GM12878 (cell line): ENCODE data around the gene DNAI7. TPM values are rescaled to one million over a fixed set of nuclear protein-coding genes. Genes with fewer than 3 reads are reported as not detected.

Source experiments
- ATAC-seq: fragments of 200-7000 bp; cut with Tn5 transposase; 3 replicates; pipeline ENCODE4 v1.9.1; 2020; ENCODE audit warnings: mild to moderate bottlenecking, moderate library complexity
- BruUV-seq: library from RNA; stranded (reverse); fragments of 400-500 nt; replicated peaks from 2 replicates; lab custom pipeline; 2021; lab: Mats Ljungman, UMichigan
- CTCF ChIA-PET: fragments of 300-600 bp; sonication (Branson Sonifier 250); formaldehyde crosslinking; extraction: SDS; loops from one replicate; lab custom pipeline; 2021; ENCODE audit warnings: inconsistent platforms; lab: Yijun Ruan, JAX
- POLR2A ChIA-PET: fragments of 350-600 bp; formaldehyde crosslinking; extraction: SDS; loops from one replicate; lab custom pipeline; 2021; ENCODE audit warnings: inconsistent platforms; lab: Charles Lee
- RAD21 ChIA-PET: fragments of 300-600 bp; sonication (Branson Sonifier 250); formaldehyde crosslinking; loops from one replicate; lab custom pipeline; 2023; ENCODE audit warnings: antibody characterized with exemption; ENCODE audit not compliant: unreplicated experiment; lab: Charles Lee
- SMC1A ChIA-PET: fragments of 300-600 bp; sonication (Branson Sonifier 250); formaldehyde crosslinking; loops from one replicate; lab custom pipeline; 2023; ENCODE audit not compliant: unreplicated experiment, uncharacterized antibody; lab: Charles Lee
- DNase-seq: peaks from one replicate; pipeline ENCODE4 v3.0.0-alpha.2; 2011; ENCODE audit warnings: low read depth, low spot score
- FAIRE-seq: peaks from 3 replicates; lab custom pipeline; 2011; peaks lifted over from hg19 to GRCh38; lab: Jason Lieb, UNC
- H2AFZ ChIP-seq: 2 replicates; pipeline ENCODE4 v1.6.0; 2011; ENCODE audit warnings: low read depth, low read length, control low read depth; ENCODE audit not compliant: control insufficient read depth
- H3K27ac ChIP-seq: 2 replicates; pipeline ENCODE4 v1.5.1; 2011; ENCODE audit warnings: control low read depth; ENCODE audit not compliant: control insufficient read depth, insufficient read depth
- H3K27me3 ChIP-seq, 2 experiments: replicated peaks in 1 of 2; 2 replicates each; pipeline versions ENCODE4 v1.6.0 to v1.6.1; 2011; ENCODE audit warnings: low read length in 1 of 2; ENCODE audit not compliant: control insufficient read depth in 2 of 2, insufficient read depth in 2 of 2
- H3K36me3 ChIP-seq, 2 experiments: 2 replicates each; pipeline ENCODE4 v1.5.1; 2011; ENCODE audit warnings: low read length in 1 of 2; ENCODE audit not compliant: control insufficient read depth in 2 of 2, insufficient read depth in 2 of 2
- H3K4me1 ChIP-seq: 2 replicates; pipeline ENCODE4 v1.6.1; 2011; ENCODE audit warnings: mild to moderate bottlenecking, low read length, moderate library complexity, mixed read lengths; ENCODE audit not compliant: control insufficient read depth, insufficient read depth
- H3K4me2 ChIP-seq: 2 replicates; pipeline ENCODE4 v1.6.0; 2011; ENCODE audit warnings: control low read depth; ENCODE audit not compliant: control insufficient read depth, insufficient read depth
- H3K4me3 ChIP-seq: fragments of 200-600 bp; sonication (generic); 2 replicates; pipeline ENCODE4 v1.5.1; 2016
- H3K79me2 ChIP-seq: 2 replicates; pipeline ENCODE4 v1.6.0; 2011; ENCODE audit warnings: low read length; ENCODE audit not compliant: control insufficient read depth, insufficient read depth
- H3K9ac ChIP-seq: 2 replicates; pipeline ENCODE4 v1.8.0; 2011; ENCODE audit warnings: low read length, control low read depth, mixed read lengths; ENCODE audit not compliant: control insufficient read depth, insufficient read depth
- H3K9me3 ChIP-seq: replicated peaks from 3 replicates; pipeline ENCODE4 v1.5.1; 2011; ENCODE audit warnings: mild to moderate bottlenecking, low read length; ENCODE audit not compliant: control insufficient read depth, insufficient read depth
- H4K20me1 ChIP-seq: 2 replicates; pipeline ENCODE4 v1.6.0; 2011; ENCODE audit not compliant: control insufficient read depth, insufficient read depth
- CHD1 ChIP-seq: IDR thresholded peaks from 2 replicates; pipeline ENCODE4 v1.6.1; 2012; ENCODE audit warnings: low read depth, low read length, improper control_type of control experiment
- E2F8 ChIP-seq: fragments of 450-650 bp; IDR thresholded peaks from 2 replicates; pipeline ENCODE4 v1.6.1; 2018; ENCODE audit warnings: mild to moderate bottlenecking, low read depth, moderate library complexity; ENCODE audit not compliant: partially characterized antibody
- E4F1 ChIP-seq: fragments of 450-650 bp; IDR thresholded peaks from 2 replicates; pipeline ENCODE4 v1.6.1; 2018; ENCODE audit warnings: borderline replicate concordance, mild to moderate bottlenecking; ENCODE audit not compliant: partially characterized antibody
- ELK1 ChIP-seq: IDR thresholded peaks from 2 replicates; pipeline ENCODE4 v1.6.1; 2012; ENCODE audit warnings: low read depth, low read length, improper control_type of control experiment
- ETV6 ChIP-seq, 2 experiments: fragments of 450-650 bp in 1 of 2; IDR thresholded peaks in 1 of 2; conservative IDR thresholded peaks in 1 of 2; 2 replicates each; pipeline ENCODE4 v1.6.1; 2014; ENCODE audit warnings: antibody characterized with exemption in 1 of 2, borderline replicate concordance in 1 of 2, low read depth in 1 of 2, mild to moderate bottlenecking in 1 of 2, moderate library complexity in 1 of 2
- FOXM1 ChIP-seq: IDR thresholded peaks from 2 replicates; pipeline ENCODE4 v1.6.1; 2012; ENCODE audit warnings: low read depth, mild to moderate bottlenecking, inconsistent platforms, low read length, moderate library complexity
- IKZF1 ChIP-seq: fragments of 450-650 bp; conservative IDR thresholded peaks from 2 replicates; pipeline ENCODE4 v1.6.1; 2017; ENCODE audit warnings: antibody characterized with exemption, mild to moderate bottlenecking
- IKZF2 ChIP-seq, 2 experiments: fragments of 450-650 bp; IDR thresholded peaks; 2 replicates each; pipeline ENCODE4 v1.6.1; 2017; ENCODE audit warnings: mild to moderate bottlenecking in 2 of 2, moderate library complexity in 2 of 2
- IRF4 ChIP-seq: IDR thresholded peaks from 2 replicates; pipeline ENCODE4 v1.6.1; 2011; ENCODE audit warnings: low read depth, low read length
- KAT2A ChIP-seq: conservative IDR thresholded peaks from 2 replicates; pipeline ENCODE4 v1.6.1; 2011; ENCODE audit warnings: low read depth, low read length; ENCODE audit not compliant: control insufficient read depth
- KDM1A ChIP-seq: fragments of 200-600 bp; sonication (generic); IDR thresholded peaks from 2 replicates; pipeline ENCODE4 v1.6.1; 2016; ENCODE audit warnings: borderline replicate concordance
- NFXL1 ChIP-seq: fragments of 450-650 bp; IDR thresholded peaks from 2 replicates; pipeline ENCODE4 v1.6.1; 2017; ENCODE audit warnings: antibody characterized with exemption, mild to moderate bottlenecking, borderline replicate concordance
- PAX5 ChIP-seq: IDR thresholded peaks from 2 replicates; pipeline ENCODE4 v1.6.1; 2011; ENCODE audit warnings: low read depth, low read length, borderline replicate concordance
- POLR2AphosphoS2 ChIP-seq: IDR thresholded peaks from 2 replicates; pipeline ENCODE4 v1.6.1; 2011; ENCODE audit warnings: low read depth, mild to moderate bottlenecking, low read length, improper control_type of control experiment, moderate library complexity
- SIX5 ChIP-seq: IDR thresholded peaks from 2 replicates; pipeline ENCODE4 v1.6.1; 2011; ENCODE audit warnings: mild to moderate bottlenecking, low read depth, low read length, moderate library complexity; ENCODE audit not compliant: severe bottlenecking
- ZBTB33 ChIP-seq: fragments of 450-650 bp; IDR thresholded peaks from 2 replicates; pipeline ENCODE4 v1.6.1; 2017; ENCODE audit warnings: mild to moderate bottlenecking
- ZNF207 ChIP-seq: fragments of 450-650 bp; IDR thresholded peaks from 2 replicates; pipeline ENCODE4 v1.6.1; 2014; ENCODE audit warnings: antibody characterized with exemption, mild to moderate bottlenecking, borderline replicate concordance
- ZZZ3 ChIP-seq: IDR thresholded peaks from 2 replicates; pipeline ENCODE4 v1.6.1; 2011; ENCODE audit warnings: low read depth; ENCODE audit not compliant: control insufficient read depth, insufficient read length
- in situ Hi-C: fragments of 300-500 bp; cut with MboI; formaldehyde crosslinking; loops from 9 replicates; pipeline ENCODE4 v1.14.3; 2018; ENCODE audit warnings: mixed read lengths
- intact Hi-C: fragments of 100-400 bp; cut with micrococcal nuclease; formaldehyde crosslinking; loops from one replicate; pipeline ENCODE4 v1.14.2; 2022; ENCODE audit not compliant: unreplicated experiment
- polyA plus RNA-seq, 11 experiments: library from polyadenylated mRNA; depleted of rRNA in 4 of 11; unstranded in 6 of 11; stranded (reverse) in 5 of 11; fragments of >200 nt; fragmentation: Nextera tagmentation in 4 of 11; fragmentation: Illumina TruSeq in 1 of 11; extraction: Ambion mirVana in 4 of 11; extraction: Trizol in 1 of 11; gene quantifications; 1 replicate in 1 of 11; 2 replicates in 10 of 11; pipeline versions ENCODE4 v1.2.1 to v1.2.3, GENCODE V29; 2011 to 2016; ENCODE audit warnings: inconsistent platforms in 2 of 11, missing spikeins in 2 of 11, low read depth in 1 of 11
- total RNA-seq, 4 experiments: library from RNA; depleted of rRNA in 3 of 4; stranded (reverse); fragments of >200 nt in 3 of 4; fragmentation: Illumina TruSeq in 1 of 4; extraction: Trizol in 1 of 4; gene quantifications; 2 replicates each; pipeline versions ENCODE4 v1.2.1 to v1.2.3, GENCODE V29; 2013 to 2021

The DNAI7 gene
- total and polyA plus RNA-seq, 10 of the 15 experiments (the other 5 are each of a cell fraction or from before 2014, with no cell fraction given), result 0.05 to 0.48 (median 0.13) TPM; not detected in 4

GRCh38 chr12:25243680-25243990, 48.7 kb upstream of the DNAI7 start:
- FAIRE-seq (peak; percentile 35), DNase-seq (no peak), ATAC-seq (no peak)
- no peaks in the 10 kb centered on the region; the same call in 1 of the 3 replicates for H3K9me3 ChIP-seq
- CTCF ChIA-PET, result no interaction called here
- H4K20me1 ChIP-seq, result no peaks in the 10 kb centered on the region
- POLR2A ChIA-PET, result no interaction called here
- SMC1A ChIA-PET, result interaction anchor here (3.4 kb wide), 1 partner anchor 80 kb away, joined by 13 read pairs; no protein-coding TSS in a partner anchor
- H3K36me3 ChIP-seq, result no peaks in the 10 kb centered on the region; a peak in 2 of 4 replicates
- no peaks in the 10 kb centered on the region for H3K4me1 ChIP-seq
- no peak overlapping the region for H3K4me2 ChIP-seq
- no TSS peak for BruUV-seq
- no peaks in the 10 kb centered on the region for H3K27me3 ChIP-seq
- TF ChIP-seq ETV6 (conservative IDR thresholded peaks at IDR 0.05 in 1 of 2, IDR thresholded peaks at IDR 0.05 in 1 of 2; ENCODE audit: borderline replicate concordance in 1 of 2, low read depth in 1 of 2) (no peak), E2F8 (no peak), IKZF2 (IDR thresholded peaks at IDR 0.05) (no peak), ZBTB33 (no peak), KDM1A (no peak), IRF4 (no peak), KAT2A (no peak), SIX5 (no peak), ELK1 (no peak), NFXL1 (no peak), FOXM1 (no peak), ZNF207 (no peak), ZZZ3 (no peak), CHD1 (no peak), IKZF1 (no peak), E4F1 (no peak), POLR2AphosphoS2 (no peak), PAX5 (no peak)
- H3K9ac ChIP-seq, result no peak overlapping the region
- no peak overlapping the region for H3K4me3 ChIP-seq
- intact Hi-C loops, result no loop called here
- no peak overlapping the region for H2AFZ ChIP-seq
- no peak overlapping the region for H3K27ac ChIP-seq
- RAD21 ChIA-PET, result no interaction called here
- peaks cover 18% of the 10 kb centered on the region for H3K79me2 ChIP-seq
- in situ Hi-C loops, result no loop called here
